Astrocyte (in vitro differentiated cells and primary cell): ENCODE measurements around the gene TRIP13.
"Not testable (repeated sequence)": the region's sequence is repeated elsewhere in the genome, so short reads cannot be mapped to it uniquely, and the experiment has no call there.

Source experiments
- CTCF ChIP-seq: IDR thresholded peaks from 2 replicates; pipeline ENCODE4 v1.5.1; 2011; ENCODE audit warnings: low read depth, mild to moderate bottlenecking, inconsistent platforms, low read length, moderate library complexity; ENCODE audit not compliant: insufficient read depth
- EZH2 ChIP-seq: IDR thresholded peaks from 2 replicates; pipeline ENCODE4 v1.6.1; 2012; ENCODE audit warnings: mild to moderate bottlenecking, low read length, inconsistent platforms; ENCODE audit not compliant: insufficient read depth

- not testable (repeated sequence) for TF ChIP-seq CTCF, EZH2
Observed at GRCh38 chr5:915346-915745, 22.7 kb downstream of the TRIP13 start.
